SK-N-SH (cell line): ENCODE results near the gene TTC22. TPM values are rescaled to one million over a fixed set of nuclear protein-coding genes. Genes with fewer than 3 reads are reported as not detected.

ENCODE experiments used
- CTCF ChIA-PET: fragments of 300-600, 350-600 bp; formaldehyde crosslinking; extraction: SDS; loops from one replicate; lab custom pipeline; 2021; lab: Yijun Ruan, JAX
- POLR2A ChIA-PET: fragments of 350-600 bp; sonication (Branson Sonifier 250); formaldehyde crosslinking; extraction: SDS; loops from one replicate; lab custom pipeline; 2020; ENCODE audit warnings: antibody characterized with exemption, inconsistent platforms; lab: Yijun Ruan, JAX
- DNase-seq: peaks from one replicate; pipeline ENCODE4 v3.0.0; 2012
- H2AFZ ChIP-seq: fragments of 200-600 bp; sonication (generic); 2 replicates; pipeline ENCODE4 v1.8.1; 2016; ENCODE audit warnings: antibody characterized with exemption, mild to moderate bottlenecking, low read depth
- H3F3A ChIP-seq: fragments of 200-600 bp; sonication (generic); replicated peaks from 2 replicates; pipeline ENCODE3; 2016; ENCODE audit warnings: antibody characterized with exemption, mild to moderate bottlenecking; ENCODE audit not compliant: insufficient read depth
- H3K27ac ChIP-seq, 2 experiments: fragments of 200-500 bp in 1 of 2; fragments of 200-600 bp in 1 of 2; sonication (Bioruptor generic) in 1 of 2; sonication (generic), shearing (Covaris generic) in 1 of 2; 2 replicates each; pipeline versions ENCODE4 v1.5.1 to v1.6.1; 2014 to 2016; ENCODE audit warnings: low read depth in 2 of 2, inconsistent platforms in 1 of 2, low read length in 1 of 2, mild to moderate bottlenecking in 1 of 2, mixed read lengths in 1 of 2
- H3K27me3 ChIP-seq: fragments of 200-600 bp; sonication (generic), shearing (Covaris generic); 2 replicates; pipeline ENCODE4 v1.6.1; 2016; ENCODE audit warnings: mixed run types; ENCODE audit not compliant: insufficient read depth
- H3K36me3 ChIP-seq, 2 experiments: fragments of 200-500 bp in 1 of 2; fragments of 200-600 bp in 1 of 2; sonication (Bioruptor generic) in 1 of 2; sonication (generic) in 1 of 2; replicated peaks in 1 of 2; 2 replicates each; pipeline versions ENCODE3 to v1.5.1; 2014 to 2016; ENCODE audit warnings: low read length in 1 of 2, mild to moderate bottlenecking in 1 of 2; ENCODE audit not compliant: insufficient read depth in 2 of 2, control insufficient read depth in 1 of 2
- H3K4me1 ChIP-seq, 2 experiments: fragments of 200-500 bp in 1 of 2; fragments of 200-600 bp in 1 of 2; sonication (Bioruptor generic) in 1 of 2; sonication (generic), shearing (Covaris generic) in 1 of 2; 2 replicates each; pipeline versions ENCODE4 v1.5.1 to v1.6.1; 2014 to 2016; ENCODE audit warnings: low read depth in 1 of 2, low read length in 1 of 2, mixed run types in 1 of 2; ENCODE audit not compliant: insufficient read depth in 2 of 2, control insufficient read depth in 1 of 2
- H3K4me2 ChIP-seq: fragments of 200-600 bp; sonication (generic), shearing (Covaris generic); 2 replicates; pipeline ENCODE4 v1.6.1; 2017; ENCODE audit warnings: mixed run types
- H3K4me3 ChIP-seq, 2 experiments: fragments of 200-500 bp in 1 of 2; fragments of 200-600 bp in 1 of 2; sonication (Bioruptor generic) in 1 of 2; sonication (generic), shearing (Covaris generic) in 1 of 2; 2 replicates each; pipeline versions ENCODE4 v1.5.1 to v1.8.1; 2014 to 2016; ENCODE audit warnings: low read depth in 2 of 2, inconsistent platforms in 1 of 2, low read length in 1 of 2, mild to moderate bottlenecking in 1 of 2, mixed read lengths in 1 of 2, moderate library complexity in 1 of 2
- H3K79me2 ChIP-seq: fragments of 200-600 bp; sonication (generic); 2 replicates; pipeline ENCODE4 v1.8.1; 2017; ENCODE audit warnings: mild to moderate bottlenecking; ENCODE audit not compliant: insufficient read depth
- H3K9ac ChIP-seq: fragments of 200-600 bp; sonication (generic); 2 replicates; pipeline ENCODE4 v1.6.1; 2017; ENCODE audit warnings: mixed run types
- H3K9me2 ChIP-seq: fragments of 200-600 bp; sonication (generic); 2 replicates; pipeline ENCODE4 v1.6.1; 2017; ENCODE audit warnings: mixed run types
- H3K9me3 ChIP-seq: fragments of 200-600 bp; sonication (generic); 2 replicates; pipeline ENCODE4 v1.6.1; 2017; ENCODE audit warnings: mixed run types, mild to moderate bottlenecking, moderate library complexity
- H4K20me1 ChIP-seq: fragments of 200-600 bp; sonication (generic); 2 replicates; pipeline ENCODE4 v1.6.1; 2017; ENCODE audit warnings: mild to moderate bottlenecking, mixed run types; ENCODE audit not compliant: insufficient read depth
- EP300 ChIP-seq, 2 experiments: IDR thresholded peaks; 2 replicates each; pipeline versions ENCODE4 v1.4.0 to v1.6.1; 2012; ENCODE audit warnings: borderline replicate concordance in 1 of 2, low read depth in 1 of 2, low read length in 1 of 2
- GABPA ChIP-seq: IDR thresholded peaks from 2 replicates; pipeline ENCODE4 v1.4.0; 2012; ENCODE audit warnings: low read depth, mild to moderate bottlenecking
- GATA2 ChIP-seq: sonication (generic); formaldehyde crosslinking; IDR thresholded peaks from 2 replicates; pipeline ENCODE4 v1.5.0; 2020; ENCODE audit warnings: mild to moderate bottlenecking, missing genetic modification reagents
- IRF3 ChIP-seq: fragments of 150-350 bp; IDR thresholded peaks from 2 replicates; pipeline ENCODE4 v1.6.1; 2016; ENCODE audit warnings: mild to moderate bottlenecking, low read depth, low read length
- MEF2A ChIP-seq: IDR thresholded peaks from 2 replicates; pipeline ENCODE4 v1.4.0; 2012; ENCODE audit warnings: low read depth, borderline replicate concordance
- POLR2AphosphoS5 ChIP-seq: IDR thresholded peaks from 2 replicates; pipeline ENCODE4 v1.6.1; 2012; ENCODE audit warnings: low read depth, low read length
- RAD21 ChIP-seq: IDR thresholded peaks from 2 replicates; pipeline ENCODE4 v1.6.1; 2012; ENCODE audit warnings: mild to moderate bottlenecking, low read length
- RCOR1 ChIP-seq: fragments of 150-350 bp; IDR thresholded peaks from 2 replicates; pipeline ENCODE4 v1.6.1; 2017; ENCODE audit warnings: antibody characterized with exemption, low read length
- SIN3A ChIP-seq: IDR thresholded peaks from 2 replicates; pipeline ENCODE4 v1.6.1; 2012; ENCODE audit warnings: low read depth, mild to moderate bottlenecking, low read length, moderate library complexity, borderline replicate concordance
- TCF12 ChIP-seq: IDR thresholded peaks from 2 replicates; pipeline ENCODE4 v1.4.0; 2012
- WGBS: methylation state at CpG from one replicate; pipeline ENCODE4 v1.1.6; 2017; ENCODE audit warnings: low lambda C conversion rate; 5-methylcytosine and 5-hydroxymethylcytosine counted together
- polyA plus RNA-seq, 3 experiments: library from polyadenylated mRNA; depleted of rRNA; stranded (reverse); fragments of >200 nt; gene quantifications; 2 replicates each; pipeline ENCODE4 v1.2.3, GENCODE V29; 2012
- TF ChIP-seq, protein P1 (sequence below): IDR thresholded peaks from 2 replicates; pipeline ENCODE4 v1.4.0; 2012; ENCODE audit warnings: low read depth
- TF ChIP-seq, protein P2 (sequence below): IDR thresholded peaks from 2 replicates; pipeline ENCODE4 v1.6.1; 2012; ENCODE audit warnings: mild to moderate bottlenecking, low read depth, low read length, moderate library complexity

TTC22 gene
- polyA plus RNA-seq, 1 of the 3 experiments (the other 2 are of a cell fraction) = not detected

DNA sequence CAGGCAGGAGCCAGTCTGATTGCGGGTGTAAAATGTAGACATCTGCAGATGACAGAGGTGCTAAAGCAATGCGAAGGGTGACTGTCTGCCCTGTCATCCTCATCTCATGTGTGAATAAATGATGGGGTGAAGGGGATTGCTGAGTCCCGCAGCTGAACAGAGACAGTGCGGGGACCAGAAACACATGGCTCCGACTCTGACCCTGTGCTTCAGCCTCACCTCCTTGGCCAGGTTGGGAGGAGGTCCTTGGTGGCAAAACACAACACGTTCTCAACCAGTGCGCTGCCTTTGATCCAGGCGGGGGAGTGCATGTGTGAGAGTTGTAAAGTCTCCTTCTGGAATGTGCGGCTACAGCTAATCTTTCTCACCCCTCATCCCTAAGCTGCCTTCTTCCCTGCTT is 32.0 kb upstream of the TTC22 start:
- Histone ChIP-seq H3K4me2 (no peak overlapping the region), H3K27ac (no peak overlapping the region), H4K20me1 (no peaks in the 10 kb centered on the region), H3K9ac (no peak overlapping the region), H3K27me3 (no peaks in the 10 kb centered on the region), H3K9me2 (no peaks in the 10 kb centered on the region), H3K4me3 (no peak overlapping the region), H3K9me3 (peaks cover 12% of the 10 kb centered on the region; the same call in 1 of the 2 replicates), H3F3A (no peaks in the 10 kb centered on the region), H3K4me1 (no peaks in the 10 kb centered on the region), H2AFZ (no peak overlapping the region), H3K36me3 (no peaks in the 10 kb centered on the region), H3K79me2 (no peaks in the 10 kb centered on the region)
- POLR2A ChIA-PET = interaction anchor here (0.7 kb wide), 1 partner anchor 25 kb away, joined by 3 read pairs; no protein-coding TSS in a partner anchor
- no peak for DNase-seq
- WGBS = 68% methylated on average over 9 of the region's 9 CpGs
- TF ChIP-seq POLR2AphosphoS5 = no peak
- no peak for TF ChIP-seq EP300 (IDR thresholded peaks at IDR 0.05; ENCODE audit: borderline replicate concordance in 1 of 2, low read depth in 1 of 2, low read length in 1 of 2)
- no peak for TF ChIP-seq SIN3A
- TF ChIP-seq RCOR1 = no peak
- TF ChIP-seq TCF12 = no peak
- no peak for TF ChIP-seq GATA2 (CRISPR knock-in tag)
- CTCF ChIA-PET = interaction anchor here (1.5 kb wide), 1 partner anchor 22 kb away, joined by 3 read pairs; no protein-coding TSS in a partner anchor

DNA sequence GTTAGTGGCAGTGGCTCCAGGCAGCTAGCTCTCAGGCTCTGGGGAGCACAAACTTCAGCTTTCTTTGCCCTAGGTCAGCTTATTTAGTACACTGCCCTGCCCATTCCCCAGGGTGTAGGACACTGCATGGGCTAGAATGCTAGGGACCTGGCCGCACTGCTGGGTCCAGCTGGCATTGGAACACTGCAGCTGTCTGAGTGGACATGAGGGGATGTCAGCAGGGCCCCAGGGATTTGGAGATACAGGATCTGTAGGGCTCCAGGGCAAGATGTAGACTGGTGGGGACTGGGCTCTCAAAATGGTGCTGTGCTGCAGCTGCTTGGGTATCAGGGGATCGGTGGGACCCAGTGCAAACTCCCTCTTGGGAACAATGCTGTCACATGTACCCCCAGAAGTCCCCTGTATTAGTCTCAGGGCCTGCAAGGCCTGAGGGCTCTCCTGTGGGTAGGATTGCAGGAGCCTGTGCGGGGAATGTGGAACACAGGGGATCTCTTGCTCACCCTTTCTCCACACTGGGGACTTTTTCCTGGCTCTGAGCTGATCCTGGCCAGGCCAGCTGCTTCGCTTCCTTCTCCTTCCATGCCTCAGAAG is 25.2 kb upstream of the TTC22 start:
- WGBS = 50% methylated on average over 4 of the region's 4 CpGs
- ChIA-PET CTCF (interaction anchor here (1.0 to 1.1 kb wide), 3 partner anchors 13 to 967 kb away, joined by 3 read pairs; no protein-coding TSS in a partner anchor), POLR2A (no interaction called here)
- Histone ChIP-seq H3K9me3 (peaks cover 10% of the 10 kb centered on the region), H3K4me1 (no peaks in the 10 kb centered on the region), H3K4me2 (no peak overlapping the region), H3K27me3 (no peaks in the 10 kb centered on the region), H3K4me3 (no peak overlapping the region), H3K9me2 (no peaks in the 10 kb centered on the region), H3K27ac (no peak overlapping the region), H2AFZ (no peak overlapping the region), H4K20me1 (no peaks in the 10 kb centered on the region), H3K9ac (no peak overlapping the region), H3K79me2 (no peaks in the 10 kb centered on the region), H3F3A (no peaks in the 10 kb centered on the region), H3K36me3 (no peaks in the 10 kb centered on the region)
- DNase-seq = no peak
- no peak for TF ChIP-seq TCF12

- DNase-seq = no peak
- CTCF ChIA-PET = interaction anchor here (1.0 to 1.1 kb wide), 3 partner anchors 12 to 966 kb away, joined by 3 read pairs; no protein-coding TSS in a partner anchor
- no peak overlapping the region for H3K4me2 ChIP-seq
Observed at GRCh38 chr1:54825696-54826095, 24.6 kb upstream of the TTC22 start.

More at GRCh38 chr1:54825696-54826095, 24.6 kb upstream of the TTC22 start:
- Histone ChIP-seq H3K9ac (no peak overlapping the region), H3F3A (no peaks in the 10 kb centered on the region), H3K79me2 (no peaks in the 10 kb centered on the region), H3K36me3 (no peaks in the 10 kb centered on the region), H2AFZ (no peak overlapping the region), H3K9me3 (peaks cover 4% of the 10 kb centered on the region; the same call in 1 of the 2 replicates), H4K20me1 (no peaks in the 10 kb centered on the region), H3K4me1 (no peaks in the 10 kb centered on the region), H3K27ac (no peak overlapping the region), H3K9me2 (no peaks in the 10 kb centered on the region), H3K4me3 (no peak overlapping the region), H3K27me3 (no peaks in the 10 kb centered on the region; the same call in 1 of the 2 replicates)
- POLR2A ChIA-PET = no interaction called here
- no CpG with 5 or more reads among the region's 5 CpGs for WGBS
- no peak for TF ChIP-seq GATA2 (CRISPR knock-in tag)
- no peak for TF ChIP-seq IRF3
- TF ChIP-seq RCOR1 = no peak
- no peak for TF ChIP-seq RAD21
- no peak for TF ChIP-seq GABPA
- TF ChIP-seq MEF2A = no peak
- TF ChIP-seq, protein P1, sequence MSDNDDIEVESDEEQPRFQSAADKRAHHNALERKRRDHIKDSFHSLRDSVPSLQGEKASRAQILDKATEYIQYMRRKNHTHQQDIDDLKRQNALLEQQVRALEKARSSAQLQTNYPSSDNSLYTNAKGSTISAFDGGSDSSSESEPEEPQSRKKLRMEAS = no peak
- TF ChIP-seq, protein P2, sequence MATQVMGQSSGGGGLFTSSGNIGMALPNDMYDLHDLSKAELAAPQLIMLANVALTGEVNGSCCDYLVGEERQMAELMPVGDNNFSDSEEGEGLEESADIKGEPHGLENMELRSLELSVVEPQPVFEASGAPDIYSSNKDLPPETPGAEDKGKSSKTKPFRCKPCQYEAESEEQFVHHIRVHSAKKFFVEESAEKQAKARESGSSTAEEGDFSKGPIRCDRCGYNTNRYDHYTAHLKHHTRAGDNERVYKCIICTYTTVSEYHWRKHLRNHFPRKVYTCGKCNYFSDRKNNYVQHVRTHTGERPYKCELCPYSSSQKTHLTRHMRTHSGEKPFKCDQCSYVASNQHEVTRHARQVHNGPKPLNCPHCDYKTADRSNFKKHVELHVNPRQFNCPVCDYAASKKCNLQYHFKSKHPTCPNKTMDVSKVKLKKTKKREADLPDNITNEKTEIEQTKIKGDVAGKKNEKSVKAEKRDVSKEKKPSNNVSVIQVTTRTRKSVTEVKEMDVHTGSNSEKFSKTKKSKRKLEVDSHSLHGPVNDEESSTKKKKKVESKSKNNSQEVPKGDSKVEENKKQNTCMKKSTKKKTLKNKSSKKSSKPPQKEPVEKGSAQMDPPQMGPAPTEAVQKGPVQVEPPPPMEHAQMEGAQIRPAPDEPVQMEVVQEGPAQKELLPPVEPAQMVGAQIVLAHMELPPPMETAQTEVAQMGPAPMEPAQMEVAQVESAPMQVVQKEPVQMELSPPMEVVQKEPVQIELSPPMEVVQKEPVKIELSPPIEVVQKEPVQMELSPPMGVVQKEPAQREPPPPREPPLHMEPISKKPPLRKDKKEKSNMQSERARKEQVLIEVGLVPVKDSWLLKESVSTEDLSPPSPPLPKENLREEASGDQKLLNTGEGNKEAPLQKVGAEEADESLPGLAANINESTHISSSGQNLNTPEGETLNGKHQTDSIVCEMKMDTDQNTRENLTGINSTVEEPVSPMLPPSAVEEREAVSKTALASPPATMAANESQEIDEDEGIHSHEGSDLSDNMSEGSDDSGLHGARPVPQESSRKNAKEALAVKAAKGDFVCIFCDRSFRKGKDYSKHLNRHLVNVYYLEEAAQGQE = no peak
- TF ChIP-seq TCF12 = no peak
- TF ChIP-seq EP300 (IDR thresholded peaks at IDR 0.05; ENCODE audit: borderline replicate concordance in 1 of 2, low read depth in 1 of 2, low read length in 1 of 2) = no peak
